Right forelimb (tissue), 1 donor: Measurements from ENCODE around the gene P2RY6.
A peak's percentile ranks its signal among the peaks of the same experiment; 100 is the strongest.

ENCODE experiments used
- DNase-seq: peaks from one replicate; pipeline ENCODE4 v3.0.0-alpha.2; 2018

Gene P2RY6

GRCh38 chr11:73320763-73321603 lies 48.8 kb downstream of the P2RY6 start:
- no peak for DNase-seq

- DNase-seq: no peak
Observed at GRCh38 chr11:73321604-73322381, 49.7 kb downstream of the P2RY6 start.

- DNase-seq: no peak
Observed at GRCh38 chr11:73322382-73323306, 50.5 kb downstream of the P2RY6 start.

GRCh38 chr11:73323464-73323863 lies 51.3 kb downstream of the P2RY6 start:
- peak; percentile 88 for DNase-seq

- no peak for DNase-seq
Observed at GRCh38 chr11:73324116-73324515, 52.0 kb downstream of the P2RY6 start.

GRCh38 chr11:73324665-73325035 lies 52.5 kb downstream of the P2RY6 start:
- no peak for DNase-seq

- DNase-seq: no peak
Observed at GRCh38 chr11:73325036-73325981, 53.2 kb downstream of the P2RY6 start.

GRCh38 chr11:73326929-73327811 lies 55.0 kb downstream of the P2RY6 start:
- DNase-seq: no peak

- no peak for DNase-seq
Observed at GRCh38 chr11:73327812-73328364, 55.8 kb downstream of the P2RY6 start.

GRCh38 chr11:73330569-73331093 lies 58.5 kb downstream of the P2RY6 start:
- no peak for DNase-seq

- DNase-seq: no peak
Observed at GRCh38 chr11:73331138-73331916, 59.2 kb downstream of the P2RY6 start.

- no peak for DNase-seq
Observed at GRCh38 chr11:73333173-73333572, 61.0 kb downstream of the P2RY6 start.

GRCh38 chr11:73333640-73334383 lies 61.7 kb downstream of the P2RY6 start:
- DNase-seq: no peak

GRCh38 chr11:73334384-73335203 lies 62.5 kb downstream of the P2RY6 start:
- DNase-seq: peak; percentile 75

GRCh38 chr11:73335204-73335923 lies 63.2 kb downstream of the P2RY6 start:
- DNase-seq: peak; percentile 95

GRCh38 chr11:73337846-73338245 lies 65.7 kb downstream of the P2RY6 start:
- no peak for DNase-seq

- DNase-seq: no peak
Observed at GRCh38 chr11:73338279-73338678, 66.1 kb downstream of the P2RY6 start.
